ENCODE results near the gene P3H4.

The P3H4 gene

DNA sequence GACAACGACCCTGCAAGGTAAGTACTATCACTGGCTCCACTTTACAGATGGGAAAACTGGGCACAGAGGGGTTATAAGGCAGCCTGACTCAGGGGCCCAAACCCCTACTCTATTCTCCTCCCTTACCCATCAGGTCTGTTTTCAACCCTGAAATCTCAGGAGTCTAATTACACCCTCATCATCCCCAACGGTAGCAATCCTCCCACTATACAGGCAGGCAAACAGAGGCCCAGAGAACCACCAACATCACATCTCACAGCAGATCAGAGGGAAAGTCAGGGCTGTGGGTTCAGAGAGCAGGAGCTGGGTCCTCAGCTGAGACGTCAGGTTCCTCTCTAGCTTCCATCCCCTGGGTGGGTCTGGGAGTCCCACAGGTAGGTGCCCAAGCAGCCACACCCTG lies 41.8 kb downstream of the P3H4 start:
- peak overlapping the region; percentile 78; the same call in 1 of the 2 replicates for H3K27ac ChIP-seq
- TF ChIP-seq ZFX (IDR thresholded peaks at IDR 0.05; ENCODE audit: borderline replicate concordance): no peak
- TF ChIP-seq, protein P1, sequence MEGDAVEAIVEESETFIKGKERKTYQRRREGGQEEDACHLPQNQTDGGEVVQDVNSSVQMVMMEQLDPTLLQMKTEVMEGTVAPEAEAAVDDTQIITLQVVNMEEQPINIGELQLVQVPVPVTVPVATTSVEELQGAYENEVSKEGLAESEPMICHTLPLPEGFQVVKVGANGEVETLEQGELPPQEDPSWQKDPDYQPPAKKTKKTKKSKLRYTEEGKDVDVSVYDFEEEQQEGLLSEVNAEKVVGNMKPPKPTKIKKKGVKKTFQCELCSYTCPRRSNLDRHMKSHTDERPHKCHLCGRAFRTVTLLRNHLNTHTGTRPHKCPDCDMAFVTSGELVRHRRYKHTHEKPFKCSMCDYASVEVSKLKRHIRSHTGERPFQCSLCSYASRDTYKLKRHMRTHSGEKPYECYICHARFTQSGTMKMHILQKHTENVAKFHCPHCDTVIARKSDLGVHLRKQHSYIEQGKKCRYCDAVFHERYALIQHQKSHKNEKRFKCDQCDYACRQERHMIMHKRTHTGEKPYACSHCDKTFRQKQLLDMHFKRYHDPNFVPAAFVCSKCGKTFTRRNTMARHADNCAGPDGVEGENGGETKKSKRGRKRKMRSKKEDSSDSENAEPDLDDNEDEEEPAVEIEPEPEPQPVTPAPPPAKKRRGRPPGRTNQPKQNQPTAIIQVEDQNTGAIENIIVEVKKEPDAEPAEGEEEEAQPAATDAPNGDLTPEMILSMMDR (IDR thresholded peaks at IDR 0.05): no peak

DNA sequence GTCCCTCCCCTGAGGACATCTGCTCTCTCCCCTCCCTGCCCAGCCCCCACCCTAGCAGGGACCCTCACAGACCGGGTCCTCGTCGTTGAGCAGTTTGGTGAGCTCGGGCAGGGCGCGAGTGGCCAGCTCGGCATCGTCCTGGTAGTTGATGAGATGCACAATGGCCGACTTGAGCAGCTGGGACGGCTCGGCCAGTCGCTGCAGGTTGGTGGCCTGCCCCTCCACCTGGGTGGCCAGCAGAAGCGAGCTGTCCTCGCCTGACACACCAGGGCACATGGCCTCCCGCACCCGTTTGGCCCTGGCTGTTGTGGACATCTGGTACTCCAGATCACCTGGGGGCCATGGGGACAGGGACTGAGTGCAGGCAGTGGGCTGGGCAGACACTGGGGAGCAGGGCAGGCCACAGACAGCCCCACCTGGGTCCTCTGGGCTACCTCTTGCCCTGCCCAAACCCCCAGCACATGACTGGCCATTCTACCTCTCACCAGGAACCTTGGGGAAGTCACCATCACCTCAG lies 42.3 kb downstream of the P3H4 start:
- no peak overlapping the region for H3K27ac ChIP-seq
- no peak for TF ChIP-seq ZFX (IDR thresholded peaks at IDR 0.05; ENCODE audit: borderline replicate concordance)
- TF ChIP-seq, protein P1 (IDR thresholded peaks at IDR 0.05): no peak

DNA sequence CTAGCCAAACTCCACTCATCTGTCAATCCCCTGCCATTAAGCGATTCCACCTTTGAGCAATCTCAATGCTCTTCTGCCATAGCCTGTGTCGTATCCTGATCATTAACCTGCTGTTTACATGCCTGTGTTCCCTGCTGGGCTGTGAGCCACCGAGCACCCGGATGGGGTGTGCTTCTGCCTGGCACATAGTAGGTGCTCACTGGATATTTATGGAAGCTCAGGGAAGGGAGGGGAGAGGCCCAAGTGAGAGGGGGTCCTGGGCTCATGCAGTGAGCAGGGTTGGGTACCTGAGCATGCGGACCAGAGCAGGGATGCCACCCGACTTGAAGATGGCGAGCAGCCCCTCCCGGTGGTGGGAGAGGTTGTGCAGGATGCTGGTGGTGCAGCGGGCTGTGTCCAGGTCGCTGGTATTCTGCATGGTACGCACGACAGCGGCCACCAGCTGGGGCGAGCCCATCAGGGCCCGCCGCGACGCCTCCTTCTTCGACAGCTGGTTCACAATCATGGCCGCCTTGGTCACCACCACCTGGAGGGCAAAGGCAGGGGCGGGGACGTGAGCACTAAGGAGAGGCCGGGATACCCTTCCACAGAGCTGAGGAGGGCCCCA lies 43.0 kb downstream of the P3H4 start:
- TF ChIP-seq, protein P1 (IDR thresholded peaks at IDR 0.05): no peak
- no peak for TF ChIP-seq ZFX (IDR thresholded peaks at IDR 0.05; ENCODE audit: borderline replicate concordance)
- H3K27ac ChIP-seq: no peak overlapping the region

DNA sequence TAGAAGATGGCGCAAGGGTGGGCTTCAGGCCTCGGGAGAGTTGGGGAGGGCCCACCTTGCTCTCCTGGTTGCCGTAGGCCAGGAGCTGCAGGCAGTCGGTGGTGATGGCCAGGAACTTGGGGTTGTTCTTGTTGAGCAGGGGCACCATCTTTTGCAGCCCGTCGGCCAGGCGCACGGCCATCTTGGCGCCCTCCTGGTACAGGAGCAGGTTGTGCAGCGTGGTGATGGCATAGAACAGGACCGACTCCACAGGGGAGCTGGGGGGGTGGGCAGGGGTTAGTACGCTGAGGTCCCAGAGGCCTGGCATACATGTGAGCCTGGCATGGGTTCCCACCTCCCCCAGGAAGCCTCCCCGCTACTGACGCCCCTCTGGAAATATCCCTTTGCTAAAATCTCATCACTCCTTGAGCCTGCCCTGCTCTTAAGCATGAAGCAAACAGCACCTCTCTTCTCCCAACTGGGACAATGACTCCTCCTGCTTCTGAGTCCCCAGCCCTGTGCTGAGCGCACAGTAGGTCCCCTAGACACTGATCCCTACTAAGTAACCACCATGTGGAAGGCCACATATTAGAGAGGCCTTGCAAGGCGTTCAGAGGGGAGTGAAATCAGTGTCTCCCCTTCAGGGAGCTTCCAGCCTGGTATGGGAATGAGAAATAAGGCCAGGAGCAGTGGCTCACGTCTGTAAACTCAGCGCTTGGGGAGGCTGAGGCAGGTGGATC lies 44.3 kb downstream of the P3H4 start:
- no peak overlapping the region for H3K27ac ChIP-seq
- TF ChIP-seq ZFX (IDR thresholded peaks at IDR 0.05; ENCODE audit: borderline replicate concordance): no peak
- TF ChIP-seq, protein P1 (IDR thresholded peaks at IDR 0.05): no peak

DNA sequence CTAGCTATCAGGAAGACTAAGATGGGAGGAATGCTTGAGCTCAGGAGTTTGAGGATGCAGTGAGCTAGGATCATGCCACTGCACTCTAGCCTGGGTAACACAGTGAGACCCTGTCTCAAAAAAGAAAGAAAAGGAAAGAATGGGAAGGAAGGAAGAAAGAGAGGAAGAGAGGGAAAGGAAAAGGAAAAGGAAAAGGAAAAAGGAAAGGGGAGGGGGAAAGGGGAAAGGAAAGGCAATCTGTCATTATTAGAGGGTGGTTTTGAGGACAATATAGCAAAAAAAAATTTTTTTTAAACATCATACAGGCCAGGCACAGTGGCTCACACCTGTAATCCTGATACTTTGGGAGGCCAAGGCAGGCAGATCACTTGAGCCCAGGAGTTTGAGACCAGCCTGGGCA lies 45.6 kb downstream of the P3H4 start:
- H3K27ac ChIP-seq: no peak overlapping the region
- TF ChIP-seq ZFX (IDR thresholded peaks at IDR 0.05; ENCODE audit: borderline replicate concordance): no peak
- TF ChIP-seq, protein P1 (IDR thresholded peaks at IDR 0.05): no peak

DNA sequence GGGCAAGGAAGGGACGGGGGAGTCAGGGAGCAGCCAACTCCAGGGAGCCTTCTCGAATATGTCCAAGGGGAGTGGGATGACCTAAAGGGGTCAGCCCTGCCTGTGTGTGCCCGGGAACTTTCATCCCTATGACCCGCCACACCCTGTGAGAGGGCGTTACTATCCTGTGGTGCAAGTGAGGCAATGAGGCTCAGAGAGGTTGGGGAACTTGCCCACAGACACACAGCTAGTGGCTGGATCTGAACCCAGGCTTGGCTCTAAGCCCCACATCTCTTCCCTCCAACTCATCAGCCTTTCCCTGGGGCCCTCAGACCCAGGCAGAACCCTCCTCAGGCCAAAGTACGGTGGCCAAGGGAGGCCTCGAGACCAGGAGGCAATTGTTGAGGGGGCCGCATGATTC lies 48.4 kb downstream of the P3H4 start:
- TF ChIP-seq, protein P1 (IDR thresholded peaks at IDR 0.05): no peak
- no peak for TF ChIP-seq ZFX (IDR thresholded peaks at IDR 0.05; ENCODE audit: borderline replicate concordance)
- no peak overlapping the region for H3K27ac ChIP-seq

DNA sequence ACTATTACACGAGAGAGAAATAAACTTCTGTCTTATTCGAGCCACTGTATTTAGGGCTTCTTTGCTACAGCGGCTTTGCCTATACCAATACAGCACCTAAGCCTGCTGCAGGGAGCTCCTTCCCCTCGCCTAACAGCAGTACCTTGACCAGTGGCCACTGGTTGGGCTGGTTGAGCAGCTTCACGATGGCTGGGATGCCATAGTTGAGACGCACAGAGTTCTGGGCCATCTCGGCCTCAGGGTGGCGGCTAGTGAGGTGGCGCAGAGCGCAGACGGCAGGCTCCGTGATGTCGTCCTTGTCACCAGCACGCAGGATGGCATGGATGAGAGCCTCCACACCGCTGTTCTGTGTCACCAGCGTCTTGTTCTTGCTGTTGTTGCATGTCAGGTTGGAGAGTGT lies 48.9 kb downstream of the P3H4 start:
- TF ChIP-seq, protein P1 (IDR thresholded peaks at IDR 0.05): no peak
- no peak overlapping the region for H3K27ac ChIP-seq
